HG03097 (cell line): ENCODE data around the gene GOLPH3.
"Not testable (repeated sequence)": the region's sequence is repeated elsewhere in the genome, so short reads cannot be mapped to it uniquely, and the experiment has no call there.

Experiments used
- ATAC-seq: cut with Tn5 transposase; IDR thresholded peaks from one replicate; pipeline ENCODE4 v1.9.1; 2021; ENCODE audit not compliant: unreplicated experiment, low FRiP score

Gene GOLPH3

GRCh38 chr5:32100691-32101302 is 73.3 kb downstream of the GOLPH3 start:
- ATAC-seq: no peak

GRCh38 chr5:32100230-32100629 is 73.9 kb downstream of the GOLPH3 start:
- ATAC-seq: no peak

- ATAC-seq: no peak
Measured at GRCh38 chr5:32099486-32100035, 74.6 kb downstream of the GOLPH3 start.

GRCh38 chr5:32098890-32099310 is 75.2 kb downstream of the GOLPH3 start:
- no peak for ATAC-seq

- no peak for ATAC-seq
Measured at GRCh38 chr5:32098291-32098690, 75.8 kb downstream of the GOLPH3 start.

GRCh38 chr5:32096891-32097595 is 77.1 kb downstream of the GOLPH3 start:
- ATAC-seq: no peak

- no peak for ATAC-seq
Measured at GRCh38 chr5:32095261-32095671, 78.9 kb downstream of the GOLPH3 start.

GRCh38 chr5:32094691-32095090 is 79.4 kb downstream of the GOLPH3 start:
- ATAC-seq: no peak

GRCh38 chr5:32092938-32093812 is 80.9 kb downstream of the GOLPH3 start:
- peak; percentile 88 for ATAC-seq

GRCh38 chr5:32090755-32091128 is 83.4 kb downstream of the GOLPH3 start:
- no peak for ATAC-seq

GRCh38 chr5:32090026-32090754 is 83.9 kb downstream of the GOLPH3 start:
- no peak for ATAC-seq

- no peak for ATAC-seq
Measured at GRCh38 chr5:32089146-32090000, 84.7 kb downstream of the GOLPH3 start.

- ATAC-seq: no peak
Measured at GRCh38 chr5:32088214-32088613, 85.9 kb downstream of the GOLPH3 start.

- no peak for ATAC-seq
Measured at GRCh38 chr5:32087086-32088082, 86.7 kb downstream of the GOLPH3 start.

- no peak for ATAC-seq
Measured at GRCh38 chr5:32083981-32084430, 90.1 kb downstream of the GOLPH3 start.

- ATAC-seq: no peak
Measured at GRCh38 chr5:32082701-32083100, 91.4 kb downstream of the GOLPH3 start.

- not testable (repeated sequence) for ATAC-seq
Measured at GRCh38 chr5:32080565-32080964, 93.6 kb downstream of the GOLPH3 start.

GRCh38 chr5:32078855-32079254 is 95.3 kb downstream of the GOLPH3 start:
- not testable (repeated sequence) for ATAC-seq
